ENCODE results near the gene PHACTR1. TPM values are rescaled to one million over a fixed set of nuclear protein-coding genes. Genes with fewer than 3 reads are reported as not detected.

PHACTR1 gene
- total RNA-seq, 1 experiment from 2014 or later, result 2.6 TPM

GRCh38 chr6:13066050-13066449 is 349.5 kb downstream of the PHACTR1 start:
- no peak overlapping the region for H3K4me3 ChIP-seq (ENCODE audit: low read depth, low read length, poor library complexity, severe bottlenecking)
- no TSS peak for BruUV-seq (replicated peaks)
- no peaks in the 10 kb centered on the region for H3K36me3 ChIP-seq (ENCODE audit: insufficient read depth, low read length, poor library complexity, severe bottlenecking)
- no peak for TF ChIP-seq CTCF (conservative IDR thresholded peaks at IDR 0.05; ENCODE audit: low read depth, low read length)
- no peak for TF ChIP-seq EZH2 (IDR thresholded peaks at IDR 0.05; ENCODE audit: borderline replicate concordance, low read depth, low read length, poor library complexity, severe bottlenecking)
- no peaks in the 10 kb centered on the region for H3K9me3 ChIP-seq (ENCODE audit: low read depth, low read length, poor library complexity, severe bottlenecking)
- CTCF ChIA-PET, result no interaction called here
- H3K4me1 ChIP-seq (ENCODE audit: insufficient read depth, low read length, poor library complexity, severe bottlenecking), result no peaks in the 10 kb centered on the region
- no peak overlapping the region for H3K27ac ChIP-seq (ENCODE audit: low read depth, low read length, poor library complexity, severe bottlenecking)
- no peak for DNase-seq (ENCODE audit: low spot score)
- intact Hi-C loops (cut with micrococcal nuclease; ENCODE audit: unreplicated experiment), result no loop called here
- POLR2A ChIA-PET (ENCODE audit: low non-redundant PET), result no interaction called here
- H3K27me3 ChIP-seq (replicated peaks; ENCODE audit: insufficient read depth, low read depth, low read length, poor library complexity), result no peaks in the 10 kb centered on the region

- H3K4me3 ChIP-seq (ENCODE audit: low read depth, low read length, poor library complexity, severe bottlenecking), result no peak overlapping the region
- POLR2A ChIA-PET (ENCODE audit: low non-redundant PET), result no interaction called here
- no peaks in the 10 kb centered on the region for H3K4me1 ChIP-seq (ENCODE audit: insufficient read depth, low read length, poor library complexity, severe bottlenecking)
- H3K36me3 ChIP-seq (ENCODE audit: insufficient read depth, low read length, poor library complexity, severe bottlenecking), result no peaks in the 10 kb centered on the region
- H3K27ac ChIP-seq (ENCODE audit: low read depth, low read length, poor library complexity, severe bottlenecking), result no peak overlapping the region
- no peak for DNase-seq (ENCODE audit: low spot score)
- no peaks in the 10 kb centered on the region for H3K9me3 ChIP-seq (ENCODE audit: low read depth, low read length, poor library complexity, severe bottlenecking)
- no TSS peak for BruUV-seq (replicated peaks)
- no peaks in the 10 kb centered on the region for H3K27me3 ChIP-seq (replicated peaks; ENCODE audit: insufficient read depth, low read depth, low read length, poor library complexity)
- TF ChIP-seq CTCF (conservative IDR thresholded peaks at IDR 0.05; ENCODE audit: low read depth, low read length) (no peak), EZH2 (IDR thresholded peaks at IDR 0.05; ENCODE audit: borderline replicate concordance, low read depth, low read length, poor library complexity, severe bottlenecking) (no peak)
- CTCF ChIA-PET, result no interaction called here
- intact Hi-C loops (cut with micrococcal nuclease; ENCODE audit: unreplicated experiment), result no loop called here
Observed at GRCh38 chr6:13066820-13067219, 350.3 kb downstream of the PHACTR1 start.

- H3K27me3 ChIP-seq (replicated peaks; ENCODE audit: insufficient read depth, low read depth, low read length, poor library complexity), result no peaks in the 10 kb centered on the region
- CTCF ChIA-PET, result no interaction called here
- no peaks in the 10 kb centered on the region for H3K36me3 ChIP-seq (ENCODE audit: insufficient read depth, low read length, poor library complexity, severe bottlenecking)
- no peak overlapping the region for H3K27ac ChIP-seq (ENCODE audit: low read depth, low read length, poor library complexity, severe bottlenecking)
- H3K9me3 ChIP-seq (ENCODE audit: low read depth, low read length, poor library complexity, severe bottlenecking), result no peaks in the 10 kb centered on the region
- intact Hi-C loops (cut with micrococcal nuclease; ENCODE audit: unreplicated experiment), result no loop called here
- POLR2A ChIA-PET (ENCODE audit: low non-redundant PET), result no interaction called here
- H3K4me1 ChIP-seq (ENCODE audit: insufficient read depth, low read length, poor library complexity, severe bottlenecking), result no peaks in the 10 kb centered on the region
- TF ChIP-seq CTCF (conservative IDR thresholded peaks at IDR 0.05; ENCODE audit: low read depth, low read length), result no peak
- TF ChIP-seq EZH2 (IDR thresholded peaks at IDR 0.05; ENCODE audit: borderline replicate concordance, low read depth, low read length, poor library complexity, severe bottlenecking), result no peak
- no TSS peak for BruUV-seq (replicated peaks)
- no peak for DNase-seq (ENCODE audit: low spot score)
- no peak overlapping the region for H3K4me3 ChIP-seq (ENCODE audit: low read depth, low read length, poor library complexity, severe bottlenecking)
Observed at GRCh38 chr6:13068586-13069210, 352.1 kb downstream of the PHACTR1 start.
